Fibroblast of skin of right quadriceps (primary cell): ENCODE results near the gene BCL2L15.
A peak's percentile ranks its signal among the peaks of the same experiment; 100 is the strongest.

Experiments
- DNase-seq: peaks from one replicate; pipeline ENCODE4 v3.0.0-alpha.2; 2013

The BCL2L15 gene

DNA sequence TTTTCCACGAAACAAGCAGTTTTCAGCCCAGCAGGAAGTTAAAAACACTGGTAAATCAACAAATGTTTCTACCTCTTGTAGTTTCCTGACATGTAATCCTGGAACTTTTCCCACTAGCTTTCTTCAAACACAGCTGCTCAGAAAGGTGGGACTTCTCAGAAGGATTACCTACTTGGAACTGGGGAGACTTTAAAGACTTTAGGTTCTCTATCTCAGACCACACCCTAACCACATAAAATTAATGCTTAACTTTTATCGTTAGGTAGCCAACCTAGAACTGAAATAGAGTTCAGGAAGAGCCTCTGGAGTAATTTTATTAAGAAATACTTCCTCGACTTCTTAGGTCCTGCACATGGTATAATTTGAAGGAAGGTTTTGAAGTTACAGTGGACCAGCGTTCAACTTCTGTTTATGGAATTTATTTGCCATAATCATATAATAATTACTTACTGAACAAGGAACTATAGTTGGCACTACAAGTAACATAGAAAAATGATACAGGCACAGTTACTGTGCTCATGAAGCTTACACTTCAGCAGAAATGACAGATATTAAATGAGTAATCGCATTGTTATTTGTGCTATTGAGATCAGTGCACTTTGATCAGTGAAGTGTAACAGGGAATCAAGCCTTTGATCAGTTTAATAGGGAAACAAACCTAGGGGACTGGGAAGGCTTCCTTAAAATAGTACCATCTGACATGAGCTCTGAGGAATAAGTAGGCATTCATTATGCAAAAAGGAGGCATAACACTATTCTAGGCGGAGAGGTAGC, at the start of gene BCL2L15:
TSS of gene BCL2L15 (minus strand) at position 180 of the 774 bp plus-strand sequence. CDS start 206 bp downstream, outside the sequence.
- no peak for DNase-seq

DNA sequence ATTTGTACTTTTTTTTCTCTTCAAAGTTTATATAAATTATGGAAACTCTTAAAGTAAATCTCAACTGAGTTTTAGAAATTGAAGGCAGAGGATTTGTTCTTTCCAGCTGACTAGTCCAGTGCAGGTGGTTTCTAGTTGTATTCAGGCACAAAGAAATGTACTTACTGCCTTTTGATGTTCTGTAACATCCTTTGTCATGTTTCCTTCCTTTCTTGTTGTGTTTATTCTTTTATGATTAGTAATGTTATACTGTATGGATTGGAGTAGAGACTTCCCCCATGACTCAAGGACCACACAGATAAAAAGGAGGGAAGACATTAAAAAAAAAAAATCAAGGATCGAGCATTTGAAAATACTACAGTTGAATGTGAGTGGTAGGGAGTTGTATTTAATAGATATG, 49.8 kb upstream of the BCL2L15 start:
- DNase-seq, result no peak

GRCh38 chr1:113935970-113936369, 48.6 kb upstream of the BCL2L15 start:
- DNase-seq, result no peak

GRCh38 chr1:113935176-113935575, 47.8 kb upstream of the BCL2L15 start:
- no peak for DNase-seq

- no peak for DNase-seq
Observed at GRCh38 chr1:113934511-113935055, 47.2 kb upstream of the BCL2L15 start.

DNA sequence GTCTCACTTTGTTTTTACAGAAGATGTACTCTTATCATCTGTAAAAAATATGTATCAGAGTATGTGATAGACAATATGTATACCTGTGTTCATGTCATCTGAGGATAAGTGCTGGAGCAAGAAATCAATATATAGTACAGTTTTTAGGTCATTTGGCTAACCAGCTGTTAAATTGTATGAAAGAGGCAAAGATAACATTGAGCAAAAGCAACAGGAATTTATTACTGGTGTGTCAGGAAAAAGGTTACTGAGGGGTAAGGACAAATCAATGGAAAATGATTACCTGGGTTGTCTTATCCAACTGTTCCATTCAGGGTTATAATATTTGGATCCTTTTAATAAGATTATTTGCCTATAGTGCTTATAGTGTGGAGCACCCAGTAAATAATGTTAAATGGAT, 46.6 kb upstream of the BCL2L15 start:
- DNase-seq, result no peak

DNA sequence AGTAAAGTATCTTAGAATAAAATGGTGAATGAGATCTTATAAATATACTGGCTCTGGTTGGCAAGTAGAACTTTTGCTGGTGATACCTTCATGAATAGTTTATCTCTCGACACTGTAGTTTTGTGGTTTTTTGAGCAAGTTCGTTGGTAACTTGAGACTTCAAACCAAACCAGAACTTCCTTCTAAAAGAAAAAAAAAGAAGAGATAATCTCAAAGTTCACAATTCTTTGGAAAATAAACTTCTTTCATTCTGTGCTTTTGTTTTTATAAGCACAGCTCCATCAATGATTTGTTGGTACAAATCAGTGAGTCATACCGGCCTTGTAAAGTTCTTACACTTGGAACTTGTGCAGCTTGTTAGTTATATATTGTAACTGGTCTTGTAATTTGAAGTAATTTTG, 44.1 kb upstream of the BCL2L15 start:
- peak; percentile 31 for DNase-seq

DNA sequence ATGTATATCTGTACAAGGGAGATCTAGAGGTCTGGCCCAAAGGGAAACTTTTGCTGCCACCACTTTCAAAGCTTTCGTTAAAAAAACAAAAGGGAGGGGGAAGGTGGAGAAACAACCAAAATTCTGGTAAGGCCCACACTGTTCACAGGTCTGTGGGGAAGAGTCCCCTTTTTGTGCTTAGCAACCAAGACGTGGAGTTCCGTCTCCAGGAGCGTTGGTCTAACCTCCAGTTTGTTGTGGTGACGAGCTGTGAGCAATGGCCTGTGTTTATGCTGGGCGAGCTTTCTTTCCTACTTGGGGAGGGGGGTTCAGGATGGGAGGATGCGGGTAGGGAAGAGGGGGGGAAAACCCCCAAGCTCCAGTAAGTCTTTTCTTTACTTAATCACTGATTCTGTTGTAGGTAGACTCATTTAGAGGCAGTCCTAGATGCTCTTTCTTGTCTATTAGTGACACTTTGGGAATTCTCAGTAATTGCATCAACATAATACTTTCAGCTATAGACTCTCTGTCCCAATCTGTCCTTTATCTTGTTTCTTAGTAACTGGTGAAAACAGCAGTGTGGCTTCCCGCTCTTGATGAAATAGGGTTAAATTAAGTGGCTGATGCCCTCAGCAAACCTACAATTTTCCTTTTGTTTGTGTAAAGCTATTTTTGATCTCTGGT, 43.2 kb upstream of the BCL2L15 start:
- peak; percentile 52 for DNase-seq

GRCh38 chr1:113929750-113930498, 42.5 kb upstream of the BCL2L15 start:
- peak; percentile 28 for DNase-seq

- DNase-seq, result peak; percentile 89
Observed at GRCh38 chr1:113928941-113929749, 41.8 kb upstream of the BCL2L15 start, which contains the start of gene HIPK1. Gene HIPK1, plus strand, starts transcription at chr1:113929324.

GRCh38 chr1:113928187-113928930, 41.0 kb upstream of the BCL2L15 start:
- DNase-seq, result no peak

GRCh38 chr1:113924473-113924872, 37.1 kb upstream of the BCL2L15 start:
- no peak for DNase-seq

DNA sequence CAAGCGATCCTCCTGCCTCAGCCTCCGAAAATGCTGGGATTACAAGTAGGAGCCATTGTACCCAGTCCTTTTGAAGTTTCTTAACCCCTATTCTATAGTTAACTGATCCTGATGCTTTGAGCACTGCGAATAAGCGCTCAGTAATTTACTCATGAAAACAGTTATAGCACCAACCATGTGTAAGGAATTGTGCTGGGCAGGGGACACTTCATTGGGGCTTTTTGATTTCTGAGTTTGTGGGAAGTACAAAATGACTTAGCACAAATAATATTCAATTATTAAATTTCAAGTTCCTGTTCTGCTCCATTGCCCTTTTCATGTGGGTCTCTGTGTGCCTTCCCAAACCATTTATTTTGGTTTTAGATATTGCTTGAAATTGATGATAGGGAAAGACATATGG, 35.6 kb upstream of the BCL2L15 start:
- DNase-seq, result no peak

- DNase-seq, result no peak
Observed at GRCh38 chr1:113918243-113918642, 30.9 kb upstream of the BCL2L15 start.

GRCh38 chr1:113917400-113918082, 30.2 kb upstream of the BCL2L15 start:
- DNase-seq, result peak; percentile 31

DNA sequence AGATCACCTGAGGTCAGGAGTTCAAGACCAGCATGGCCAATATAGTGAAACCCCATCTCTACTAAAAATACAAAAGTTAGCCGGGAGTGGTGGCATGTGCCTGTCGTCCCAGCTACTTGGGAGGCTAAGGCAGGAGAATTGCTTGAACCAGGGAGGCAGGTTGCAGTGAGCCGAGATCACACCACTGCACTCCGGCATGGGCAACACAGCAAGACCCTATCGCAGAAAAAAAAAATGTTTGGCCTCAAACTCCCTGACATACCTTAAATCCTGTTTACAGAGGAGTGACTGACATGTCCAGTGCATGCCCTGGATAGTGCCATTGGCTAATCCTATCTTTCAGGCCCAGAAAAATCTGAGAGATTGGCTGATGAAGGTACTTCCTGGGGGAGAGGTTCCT, 29.6 kb upstream of the BCL2L15 start:
- DNase-seq, result no peak

DNA sequence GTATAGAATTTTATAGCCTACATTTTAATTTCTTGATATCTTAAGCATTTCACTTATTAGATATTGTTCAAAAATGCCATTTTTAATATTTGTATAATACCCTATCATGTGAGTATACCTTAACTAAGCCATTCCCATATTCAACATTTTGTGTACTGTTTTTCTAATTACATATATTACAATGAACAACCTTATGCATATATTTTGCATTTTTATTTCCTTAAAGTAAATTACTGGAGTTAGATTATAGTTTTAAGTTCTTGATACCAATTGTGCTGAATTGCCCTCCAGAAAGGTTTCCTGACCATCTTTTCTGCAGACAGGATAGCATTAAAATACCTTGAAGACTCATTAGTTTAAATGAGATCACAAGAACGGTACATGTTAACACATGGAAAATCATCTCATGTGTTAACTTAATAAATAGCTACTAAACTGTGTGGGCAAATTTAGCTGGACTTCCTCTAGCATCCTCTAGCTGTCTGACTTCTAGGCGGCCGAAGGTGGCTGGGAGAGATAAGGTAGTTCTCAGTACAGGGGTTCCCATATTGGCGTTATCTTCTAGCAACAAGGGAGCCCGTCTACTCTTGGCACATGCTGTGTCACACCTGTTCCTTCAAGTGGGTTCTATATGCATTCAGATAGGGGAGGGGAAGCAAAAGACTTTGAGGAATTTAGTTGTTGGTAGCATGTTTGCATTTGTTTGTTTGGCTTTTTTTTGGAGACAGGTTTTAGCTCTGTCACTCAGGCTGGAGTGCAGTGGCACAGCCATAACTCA, 26.7 kb upstream of the BCL2L15 start:
- DNase-seq, result no peak

DNA sequence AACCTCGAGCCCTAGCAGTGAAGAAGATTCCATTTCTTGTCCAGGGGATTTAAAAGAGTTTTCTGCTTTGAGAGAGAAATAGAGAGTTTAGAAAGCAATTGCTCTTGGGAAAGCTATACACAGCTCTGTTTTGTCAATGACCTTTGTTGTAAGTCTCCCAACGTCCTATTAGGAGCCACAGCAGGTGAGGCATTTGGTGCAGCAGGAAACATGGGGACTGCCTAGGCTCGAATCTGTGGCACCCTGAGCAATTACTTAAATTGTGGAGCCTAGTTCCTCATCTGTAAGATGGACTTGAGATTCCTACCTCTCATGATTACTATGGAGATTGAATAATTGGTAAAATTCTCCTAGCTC, 25.9 kb upstream of the BCL2L15 start:
- no peak for DNase-seq

- peak; percentile 81 for DNase-seq
Observed at GRCh38 chr1:113912594-113913311, 25.4 kb upstream of the BCL2L15 start.

DNA sequence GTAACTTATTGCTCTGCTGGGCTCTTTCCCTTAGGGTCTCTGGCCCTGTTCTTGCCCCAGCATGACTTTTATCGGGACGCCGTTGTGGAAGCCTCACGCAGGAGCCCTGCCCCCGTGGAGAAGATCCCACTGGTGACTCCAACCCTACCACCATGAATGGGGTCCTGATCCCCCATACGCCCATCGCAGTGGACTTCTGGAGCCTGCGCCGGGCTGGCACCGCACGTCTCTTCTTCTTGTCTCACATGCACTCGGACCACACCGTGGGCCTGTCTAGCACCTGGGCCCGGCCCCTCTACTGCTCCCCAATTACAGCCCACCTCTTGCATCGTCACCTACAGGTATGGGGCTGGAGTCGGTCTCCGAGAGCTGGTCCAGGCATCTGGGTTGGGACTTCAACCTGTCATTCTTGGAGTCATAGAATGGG, 18.1 kb upstream of the BCL2L15 start:
- DNase-seq, result peak; percentile 7
